ENCODE data around the gene HES7. TPM values are rescaled to one million over a fixed set of nuclear protein-coding genes. Genes with fewer than 3 reads are reported as not detected.
A peak's percentile ranks its signal among the peaks of the same experiment; 100 is the strongest.
"Not testable (repeated sequence)": the region's sequence is repeated elsewhere in the genome, so short reads cannot be mapped to it uniquely, and the experiment has no call there.

The HES7 gene
- polyA plus RNA-seq, 1 donor from 2014 or later: 15.3 TPM

DNA sequence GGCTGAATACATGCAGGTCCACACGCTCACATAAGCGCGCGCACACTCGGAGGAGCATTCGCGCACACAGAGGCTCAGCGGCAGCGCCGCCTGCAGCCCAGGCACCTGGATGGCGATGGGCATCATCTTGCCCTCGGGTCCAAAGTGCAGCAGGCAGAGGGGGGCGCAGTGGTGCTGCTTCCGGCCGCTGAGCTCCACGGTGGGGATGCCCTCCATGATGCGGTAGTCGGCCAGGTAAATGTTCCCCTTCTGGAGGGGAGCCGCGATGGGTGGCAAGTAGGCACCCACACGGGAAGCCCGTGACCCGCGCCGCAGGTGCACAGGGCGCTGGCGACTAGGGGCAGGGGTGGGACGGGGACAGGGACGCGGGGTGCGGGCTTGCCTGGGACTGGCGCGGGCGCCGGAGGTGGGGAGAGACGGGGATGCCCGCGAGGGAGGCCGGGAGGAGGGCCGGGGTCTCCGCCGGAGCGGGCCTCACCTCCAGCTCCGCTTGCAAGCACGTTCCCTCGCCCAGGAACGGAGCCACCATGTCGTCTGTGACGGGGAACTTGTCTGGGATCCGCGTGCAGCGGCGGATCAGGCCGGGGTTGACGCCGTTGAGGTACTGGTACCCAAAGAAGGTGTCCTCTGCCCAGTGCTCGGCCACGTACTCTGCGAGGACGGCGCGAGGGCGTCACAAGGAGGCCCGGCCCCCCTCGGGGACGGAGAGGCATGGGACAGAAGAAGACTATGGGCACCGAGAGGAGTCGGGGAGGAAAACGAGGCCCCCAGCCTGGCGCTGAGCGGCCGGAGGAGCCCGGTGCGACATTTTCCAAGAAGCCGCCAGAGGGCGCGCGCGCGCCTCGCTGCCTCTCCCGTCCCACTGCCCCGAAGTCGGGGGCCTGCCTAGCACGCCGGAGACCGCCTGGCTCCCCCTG, 44.4 kb downstream of the HES7 start:
- no peaks in the 10 kb centered on the region for H3F3A ChIP-seq (ENCODE audit: insufficient read depth, low read length, poor library complexity, severe bottlenecking)
- peak overlapping the region; percentile 72 for H3K4me3 ChIP-seq (ENCODE audit: low read length)
- peaks cover 54% of the 10 kb centered on the region for H3K27me3 ChIP-seq (ENCODE audit: insufficient read depth, low read depth, low read length)
- H4K20me1 ChIP-seq (ENCODE audit: insufficient read depth): no peaks in the 10 kb centered on the region
- peak overlapping the region; percentile 35 for H2AFZ ChIP-seq (ENCODE audit: low read depth, low read length)
- H3K27ac ChIP-seq (ENCODE audit: low read length): peak overlapping the region; percentile 49
- no peaks in the 10 kb centered on the region for H3K9me3 ChIP-seq (ENCODE audit: low read length)
- TF ChIP-seq EP300 (conservative IDR thresholded peaks at IDR 0.05; ENCODE audit: poor library complexity, severe bottlenecking): no peak
- no peak for TF ChIP-seq EZH2 (IDR thresholded peaks at IDR 0.05; ENCODE audit: borderline replicate concordance, insufficient read depth, low read length, poor library complexity, severe bottlenecking)
- TF ChIP-seq MXI1 (conservative IDR thresholded peaks at IDR 0.05; ENCODE audit: poor library complexity, severe bottlenecking): peak; percentile 55
- peak; percentile 75 for TF ChIP-seq RAD21 (conservative IDR thresholded peaks at IDR 0.05)
- TF ChIP-seq, protein P1, sequence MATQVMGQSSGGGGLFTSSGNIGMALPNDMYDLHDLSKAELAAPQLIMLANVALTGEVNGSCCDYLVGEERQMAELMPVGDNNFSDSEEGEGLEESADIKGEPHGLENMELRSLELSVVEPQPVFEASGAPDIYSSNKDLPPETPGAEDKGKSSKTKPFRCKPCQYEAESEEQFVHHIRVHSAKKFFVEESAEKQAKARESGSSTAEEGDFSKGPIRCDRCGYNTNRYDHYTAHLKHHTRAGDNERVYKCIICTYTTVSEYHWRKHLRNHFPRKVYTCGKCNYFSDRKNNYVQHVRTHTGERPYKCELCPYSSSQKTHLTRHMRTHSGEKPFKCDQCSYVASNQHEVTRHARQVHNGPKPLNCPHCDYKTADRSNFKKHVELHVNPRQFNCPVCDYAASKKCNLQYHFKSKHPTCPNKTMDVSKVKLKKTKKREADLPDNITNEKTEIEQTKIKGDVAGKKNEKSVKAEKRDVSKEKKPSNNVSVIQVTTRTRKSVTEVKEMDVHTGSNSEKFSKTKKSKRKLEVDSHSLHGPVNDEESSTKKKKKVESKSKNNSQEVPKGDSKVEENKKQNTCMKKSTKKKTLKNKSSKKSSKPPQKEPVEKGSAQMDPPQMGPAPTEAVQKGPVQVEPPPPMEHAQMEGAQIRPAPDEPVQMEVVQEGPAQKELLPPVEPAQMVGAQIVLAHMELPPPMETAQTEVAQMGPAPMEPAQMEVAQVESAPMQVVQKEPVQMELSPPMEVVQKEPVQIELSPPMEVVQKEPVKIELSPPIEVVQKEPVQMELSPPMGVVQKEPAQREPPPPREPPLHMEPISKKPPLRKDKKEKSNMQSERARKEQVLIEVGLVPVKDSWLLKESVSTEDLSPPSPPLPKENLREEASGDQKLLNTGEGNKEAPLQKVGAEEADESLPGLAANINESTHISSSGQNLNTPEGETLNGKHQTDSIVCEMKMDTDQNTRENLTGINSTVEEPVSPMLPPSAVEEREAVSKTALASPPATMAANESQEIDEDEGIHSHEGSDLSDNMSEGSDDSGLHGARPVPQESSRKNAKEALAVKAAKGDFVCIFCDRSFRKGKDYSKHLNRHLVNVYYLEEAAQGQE (IDR thresholded peaks at IDR 0.05; ENCODE audit: borderline replicate concordance): peak; percentile 27
- TF ChIP-seq TAF1 (IDR thresholded peaks at IDR 0.05; ENCODE audit: low read depth): no peak
- TF ChIP-seq, protein P2, sequence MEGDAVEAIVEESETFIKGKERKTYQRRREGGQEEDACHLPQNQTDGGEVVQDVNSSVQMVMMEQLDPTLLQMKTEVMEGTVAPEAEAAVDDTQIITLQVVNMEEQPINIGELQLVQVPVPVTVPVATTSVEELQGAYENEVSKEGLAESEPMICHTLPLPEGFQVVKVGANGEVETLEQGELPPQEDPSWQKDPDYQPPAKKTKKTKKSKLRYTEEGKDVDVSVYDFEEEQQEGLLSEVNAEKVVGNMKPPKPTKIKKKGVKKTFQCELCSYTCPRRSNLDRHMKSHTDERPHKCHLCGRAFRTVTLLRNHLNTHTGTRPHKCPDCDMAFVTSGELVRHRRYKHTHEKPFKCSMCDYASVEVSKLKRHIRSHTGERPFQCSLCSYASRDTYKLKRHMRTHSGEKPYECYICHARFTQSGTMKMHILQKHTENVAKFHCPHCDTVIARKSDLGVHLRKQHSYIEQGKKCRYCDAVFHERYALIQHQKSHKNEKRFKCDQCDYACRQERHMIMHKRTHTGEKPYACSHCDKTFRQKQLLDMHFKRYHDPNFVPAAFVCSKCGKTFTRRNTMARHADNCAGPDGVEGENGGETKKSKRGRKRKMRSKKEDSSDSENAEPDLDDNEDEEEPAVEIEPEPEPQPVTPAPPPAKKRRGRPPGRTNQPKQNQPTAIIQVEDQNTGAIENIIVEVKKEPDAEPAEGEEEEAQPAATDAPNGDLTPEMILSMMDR (IDR thresholded peaks at IDR 0.05; ENCODE audit: poor library complexity, severe bottlenecking): peak; percentile 92
- peak; percentile 82 for TF ChIP-seq SMC3 (conservative IDR thresholded peaks at IDR 0.05; ENCODE audit: poor library complexity)
- peak; percentile 17 for TF ChIP-seq POLR2AphosphoS5 (IDR thresholded peaks at IDR 0.05)
- no peaks in the 10 kb centered on the region for H3K9me2 ChIP-seq (ENCODE audit: insufficient read depth, low read length)
- no peaks in the 10 kb centered on the region for H3K36me3 ChIP-seq (ENCODE audit: insufficient read depth, low read length)
- H3K9ac ChIP-seq (ENCODE audit: low read length): peak overlapping the region; percentile 67
- no peak overlapping the region for H3K4me2 ChIP-seq (ENCODE audit: low read length)
- H3K79me2 ChIP-seq (replicated peaks; ENCODE audit: insufficient read depth, low read length): no peaks in the 10 kb centered on the region

DNA sequence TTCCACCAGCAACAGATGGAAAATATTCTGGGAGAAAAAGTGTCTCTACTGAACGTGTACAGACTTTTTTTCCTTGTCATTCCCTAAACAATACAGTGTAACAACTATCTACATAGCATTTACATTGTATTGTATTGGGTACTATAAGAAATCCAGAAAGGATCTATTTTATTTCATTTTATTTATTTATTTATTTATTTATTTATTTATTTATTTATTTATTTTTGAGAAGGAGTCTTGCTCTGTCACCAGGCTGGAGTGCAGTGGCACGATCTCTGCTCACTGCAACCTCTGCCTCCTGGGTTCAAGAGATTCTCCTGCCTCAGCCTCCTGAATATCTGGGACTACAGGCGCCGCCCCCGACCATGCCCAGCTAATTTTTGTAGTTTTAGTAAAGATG, 46.0 kb downstream of the HES7 start:
- H3K79me2 ChIP-seq (replicated peaks; ENCODE audit: insufficient read depth, low read length); H3K4me3 ChIP-seq (ENCODE audit: low read length); H3F3A ChIP-seq (ENCODE audit: insufficient read depth, low read length, poor library complexity, severe bottlenecking); H3K27ac ChIP-seq (ENCODE audit: low read length); H2AFZ ChIP-seq (ENCODE audit: low read depth, low read length); H3K9me3 ChIP-seq (ENCODE audit: low read length); H3K9me2 ChIP-seq (ENCODE audit: insufficient read depth, low read length); H4K20me1 ChIP-seq (ENCODE audit: insufficient read depth); H3K4me2 ChIP-seq (ENCODE audit: low read length); H3K36me3 ChIP-seq (ENCODE audit: insufficient read depth, low read length); H3K9ac ChIP-seq (ENCODE audit: low read length): not testable (repeated sequence)
- H3K27me3 ChIP-seq (ENCODE audit: insufficient read depth, low read depth, low read length): peaks cover 70% of the 10 kb centered on the region

Measured in neural cell (in vitro differentiated cells).